Adrenal gland (tissue), 12 donors: ENCODE data around the gene IFT81. TPM values are rescaled to one million over a fixed set of nuclear protein-coding genes. Genes with fewer than 3 reads are reported as not detected.

ENCODE experiments used
- DNase-seq, 7 donors: peaks; one replicate each; pipeline ENCODE4 v3.0.0-alpha.2; 2019 to 2020
- H3K27ac ChIP-seq, 5 donors: fragments of 200-600 bp; sonication (generic) in 4 of 5; 1 replicate in 3 of 5; 2 replicates in 2 of 5; pipeline versions ENCODE4 v1.5.1 to v1.8.0; 2016 to 2020; ENCODE audit warnings: mild to moderate bottlenecking in 1 of 5
- H3K27me3 ChIP-seq: fragments of 200-600 bp; 2 replicates; pipeline ENCODE4 v1.8.0; 2021
- H3K36me3 ChIP-seq, 2 donors: fragments of 200-600 bp; replicated peaks in 1 of 2; 1 replicate in 1 of 2; 2 replicates in 1 of 2; pipeline versions ENCODE4 v1.5.1 to v1.8.0; 2018 to 2022
- H3K4me1 ChIP-seq, 2 donors: fragments of 200-600 bp; replicated peaks in 1 of 2; 1 replicate in 1 of 2; 2 replicates in 1 of 2; pipeline versions ENCODE4 v1.5.1 to v1.8.0; 2018 to 2021
- H3K4me3 ChIP-seq, 4 donors: fragments of 200-600 bp; sonication (generic) in 3 of 4; one replicate each; pipeline ENCODE4 v1.5.1; 2016 to 2018
- H3K9me3 ChIP-seq, 3 donors: fragments of 200-600 bp; sonication (generic) in 1 of 3; replicated peaks in 1 of 3; 1 replicate in 2 of 3; 2 replicates in 1 of 3; pipeline versions ENCODE4 v1.5.1 to v1.8.0; 2016 to 2021
- POLR2A ChIP-seq, 2 donors: fragments of 450-650 bp; IDR thresholded peaks; one replicate each; pipeline ENCODE4 v1.6.1; 2017; ENCODE audit warnings: antibody characterized with exemption in 2 of 2, mild to moderate bottlenecking in 2 of 2, moderate library complexity in 1 of 2
- WGBS, 4 donors: extraction: QIAGEN DNeasy Blood & Tissue Kit in 2 of 4; methylation state at CpG; one replicate each; pipeline versions ENCODE4 v1.1.5 to v1.1.7; 2013 to 2017; 5-methylcytosine and 5-hydroxymethylcytosine counted together
- intact Hi-C, 2 donors: fragments of 100-400 bp; cut with DNase I; formaldehyde crosslinking; loops; one replicate each; pipeline versions ENCODE4 v1.14.1 to v1.15.0; 2022 to 2023
- polyA plus RNA-seq, 3 donors: library from polyadenylated mRNA; stranded (reverse); fragments of 200-250 nt in 2 of 3; fragments of 350-450 nt in 1 of 3; fragmentation: Illumina TruSeq in 1 of 3; extraction: RNeasy Lipid Tissue Mini Kit (QIAGEN cat#74804) in 1 of 3; gene quantifications; one replicate each; pipeline ENCODE4 v1.2.3, GENCODE V29; 2013 to 2014
- total RNA-seq, 9 donors: library from RNA; depleted of rRNA in 4 of 9; stranded (reverse); fragments of >200 nt in 4 of 9; fragments of 120-200 nt in 1 of 9; fragmentation: NEBNext Ultra II Directional in 1 of 9; extraction: Animal tissue kit (Norgen Biotek cat#: 25700) in 1 of 9; gene quantifications; one replicate each; pipeline versions ENCODE4 v1.1.0 to v1.2.4, GENCODE V29; 2013 to 2023
- TF ChIP-seq, protein P1 (sequence below), 6 experiments: fragments of 450-650 bp in 4 of 6; fragments of 200-600 bp in 2 of 6; sonication (generic) in 1 of 6; IDR thresholded peaks; 1 replicate in 5 of 6; 2 replicates in 1 of 6; pipeline versions ENCODE4 v1.5.1 to v1.8.0; 2016 to 2021; ENCODE audit warnings: antibody characterized with exemption in 6 of 6, mild to moderate bottlenecking in 2 of 6, moderate library complexity in 1 of 6
- donor health status: healthy with polysubstance abuse.
- donor health status: Bipolar disorder and iron deficiency.
- donor health status: DM: yes; HTN: yes; CAD: no.
- donor health status: DM: no; HTN: no; CAD: no.
- donor health status: DM: no; HTN: no; CAD: no.
- donor health status: DM: yes; HTN: yes; CAD: no.

IFT81 gene
- total and polyA plus RNA-seq, 12 donors: 4.0 to 19.2 (median 10.5) TPM

DNA sequence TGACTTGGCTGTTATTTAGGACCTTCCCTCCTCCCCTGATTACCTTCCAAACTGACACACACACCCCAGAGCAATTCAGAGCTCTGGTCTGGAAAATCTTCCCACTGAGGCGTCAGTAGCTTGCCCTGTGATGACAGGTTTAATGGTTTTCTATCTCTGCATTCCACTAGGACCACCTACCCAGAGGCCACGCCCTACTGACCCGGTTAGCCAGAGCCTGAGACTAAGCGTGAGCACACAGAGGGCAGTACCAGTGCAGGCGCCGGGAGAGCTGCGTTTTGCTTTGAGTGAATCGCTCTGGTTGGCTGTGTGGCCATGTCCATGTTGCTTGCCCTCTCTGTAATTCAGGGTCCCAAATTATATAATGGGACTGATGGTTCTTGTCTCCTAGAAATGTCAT, 120.7 kb downstream of the IFT81 start:
- peaks cover 0 to 8% of the 10 kb centered on the region in 2 donors for H3K4me1 ChIP-seq
- H3K36me3 ChIP-seq: no peaks in the 10 kb centered on the region
- H3K27me3 ChIP-seq: no peaks in the 10 kb centered on the region
- H3K27ac ChIP-seq: no peak overlapping the region
- no peaks in the 10 kb centered on the region for H3K9me3 ChIP-seq
- WGBS, 4 donors: 77 to 97% (median 83%) methylated on average over 8 of the region's 8 CpGs
- DNase-seq: peak in 1 of 7 donors; percentile 50
- intact Hi-C loops: no loop called here
- no peak for TF ChIP-seq POLR2A (IDR thresholded peaks at IDR 0.05)
- TF ChIP-seq, protein P1, sequence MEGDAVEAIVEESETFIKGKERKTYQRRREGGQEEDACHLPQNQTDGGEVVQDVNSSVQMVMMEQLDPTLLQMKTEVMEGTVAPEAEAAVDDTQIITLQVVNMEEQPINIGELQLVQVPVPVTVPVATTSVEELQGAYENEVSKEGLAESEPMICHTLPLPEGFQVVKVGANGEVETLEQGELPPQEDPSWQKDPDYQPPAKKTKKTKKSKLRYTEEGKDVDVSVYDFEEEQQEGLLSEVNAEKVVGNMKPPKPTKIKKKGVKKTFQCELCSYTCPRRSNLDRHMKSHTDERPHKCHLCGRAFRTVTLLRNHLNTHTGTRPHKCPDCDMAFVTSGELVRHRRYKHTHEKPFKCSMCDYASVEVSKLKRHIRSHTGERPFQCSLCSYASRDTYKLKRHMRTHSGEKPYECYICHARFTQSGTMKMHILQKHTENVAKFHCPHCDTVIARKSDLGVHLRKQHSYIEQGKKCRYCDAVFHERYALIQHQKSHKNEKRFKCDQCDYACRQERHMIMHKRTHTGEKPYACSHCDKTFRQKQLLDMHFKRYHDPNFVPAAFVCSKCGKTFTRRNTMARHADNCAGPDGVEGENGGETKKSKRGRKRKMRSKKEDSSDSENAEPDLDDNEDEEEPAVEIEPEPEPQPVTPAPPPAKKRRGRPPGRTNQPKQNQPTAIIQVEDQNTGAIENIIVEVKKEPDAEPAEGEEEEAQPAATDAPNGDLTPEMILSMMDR (IDR thresholded peaks at IDR 0.05): no peak
- no peak overlapping the region for H3K4me3 ChIP-seq

DNA sequence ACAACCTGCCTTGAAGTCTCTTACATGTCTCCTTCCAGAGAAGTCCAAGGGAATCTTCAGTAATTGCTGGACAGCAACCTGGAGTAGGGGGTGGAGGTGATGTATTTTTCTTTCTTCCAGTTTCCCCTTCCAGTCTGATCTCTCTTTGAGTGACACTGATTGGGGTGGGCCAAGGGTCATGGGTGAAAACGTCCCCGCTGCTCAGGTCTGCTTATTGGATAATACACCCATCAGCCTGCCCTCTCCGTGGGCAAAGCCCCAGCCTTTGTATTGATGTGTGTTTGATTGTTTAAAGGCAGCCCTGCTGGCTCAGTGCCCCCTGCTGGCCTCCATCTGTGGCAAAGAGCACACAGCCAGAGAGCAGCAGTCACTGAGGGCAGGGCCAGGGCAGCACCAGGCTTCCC, 121.2 kb downstream of the IFT81 start:
- Histone ChIP-seq H3K27ac (no peak overlapping the region), H3K27me3 (no peaks in the 10 kb centered on the region), H3K36me3 (no peaks in the 10 kb centered on the region), H3K4me1 (peaks cover 0 to 9% of the 10 kb centered on the region in 2 donors), H3K9me3 (no peaks in the 10 kb centered on the region), H3K4me3 (no peak overlapping the region)
- intact Hi-C loops: no loop called here
- TF ChIP-seq, protein P1 (IDR thresholded peaks at IDR 0.05): peak in 3 of 6 experiments; percentile 30 to 43 (median 37)
- TF ChIP-seq POLR2A (IDR thresholded peaks at IDR 0.05): no peak
- 79 to 88% (median 82%) methylated on average over 3 of the region's 3 CpGs for WGBS, 4 donors
- peak in 4 of 7 donors; percentile 29 to 66 (median 44) for DNase-seq

DNA sequence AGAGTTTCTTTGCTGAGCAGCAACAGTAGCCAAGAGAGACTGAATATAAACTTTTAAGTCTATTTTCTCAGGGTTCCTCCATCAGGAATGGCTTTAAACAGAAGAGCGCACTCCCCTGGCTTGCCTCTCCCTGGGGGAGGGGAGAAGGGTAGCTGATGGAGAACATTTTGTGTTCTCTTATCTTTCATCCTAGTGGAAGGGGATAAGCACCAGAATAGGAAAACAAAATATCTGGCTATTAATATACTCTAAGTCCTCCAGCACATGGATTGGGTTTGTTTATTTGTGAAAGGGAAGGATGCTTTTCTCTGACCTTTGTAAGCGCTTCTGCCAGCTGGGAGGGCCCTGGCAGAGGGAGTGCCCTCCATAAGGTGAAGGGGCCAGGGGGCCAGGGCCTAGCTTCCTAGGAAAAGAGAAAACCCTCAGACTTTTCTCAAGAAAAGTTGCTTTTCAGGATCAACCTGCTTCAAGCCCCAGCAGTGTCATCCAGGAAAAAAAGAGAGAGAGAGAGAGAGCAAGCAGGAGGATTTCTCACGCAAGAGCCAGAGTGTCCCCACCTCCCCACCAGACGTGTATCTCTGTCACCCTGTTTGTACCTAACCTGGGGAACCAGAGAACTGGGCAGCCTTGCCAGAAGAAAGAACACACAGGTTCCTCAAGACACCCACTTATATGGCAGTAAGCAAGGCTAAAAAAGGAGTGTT, 122.6 kb downstream of the IFT81 start:
- Histone ChIP-seq H3K36me3 (no peaks in the 10 kb centered on the region), H3K27me3 (no peaks in the 10 kb centered on the region), H3K27ac (peak overlapping the region in 1 of 5 donors; percentile 30), H3K4me1 (peaks cover 0 to 9% of the 10 kb centered on the region in 2 donors), H3K9me3 (no peaks in the 10 kb centered on the region), H3K4me3 (no peak overlapping the region)
- peak in 1 of 7 donors; percentile 47 for DNase-seq
- 70 to 75% (median 74%) methylated on average over 4 of the region's 4 CpGs for WGBS, 4 donors
- intact Hi-C loops: no loop called here
- TF ChIP-seq, protein P1 (IDR thresholded peaks at IDR 0.05): no peak
- no peak for TF ChIP-seq POLR2A (IDR thresholded peaks at IDR 0.05)

DNA sequence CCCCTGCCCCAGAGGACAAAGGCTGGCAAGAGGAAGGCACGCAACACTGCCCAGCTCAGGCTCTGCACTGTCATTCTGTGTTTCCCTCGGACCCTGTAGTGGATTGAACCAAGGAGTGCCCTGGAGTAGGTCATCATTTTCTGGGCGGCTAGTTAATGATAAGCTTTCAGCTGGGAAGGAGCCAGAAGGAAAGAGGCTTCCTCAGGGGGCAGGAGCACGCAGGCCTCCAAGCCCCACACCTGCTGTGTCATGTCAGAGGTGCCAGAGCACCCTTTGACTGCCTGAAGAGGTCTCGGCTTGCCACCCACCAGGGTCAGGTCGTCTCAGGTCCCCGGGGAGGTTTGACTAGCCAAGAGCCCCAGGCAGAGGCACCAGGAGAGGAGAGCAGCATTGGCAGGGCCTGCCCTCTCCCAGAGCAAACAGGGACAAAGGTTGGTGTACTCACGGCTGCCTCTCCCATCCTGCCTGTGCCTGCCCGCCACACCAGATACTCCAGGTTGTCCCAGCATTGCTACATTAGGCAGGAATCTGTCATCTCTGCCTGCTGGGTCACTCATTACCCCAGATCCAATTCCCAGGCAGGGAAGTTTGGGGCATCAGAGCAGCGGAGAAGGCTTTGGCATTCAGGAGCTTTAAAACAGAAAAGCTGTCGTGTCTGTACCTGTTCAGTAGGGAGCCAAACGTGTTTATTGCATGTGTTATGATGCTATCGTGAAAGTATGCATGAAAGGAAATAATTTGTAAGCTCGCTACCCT, 123.4 kb downstream of the IFT81 start:
- H3K4me3 ChIP-seq: no peak overlapping the region
- TF ChIP-seq, protein P1 (IDR thresholded peaks at IDR 0.05): no peak
- TF ChIP-seq POLR2A (IDR thresholded peaks at IDR 0.05): no peak
- peaks cover 0 to 10% of the 10 kb centered on the region in 2 donors for H3K4me1 ChIP-seq
- no peaks in the 10 kb centered on the region for H3K9me3 ChIP-seq
- H3K27ac ChIP-seq: peak overlapping the region in 1 of 5 donors; percentile 30
- WGBS, 4 donors: 78 to 90% (median 86%) methylated on average over 12 to 14 of the region's 14 CpGs
- peak in 1 of 7 donors; percentile 47 for DNase-seq
- no peaks in the 10 kb centered on the region for H3K36me3 ChIP-seq
- intact Hi-C loops: no loop called here
- no peaks in the 10 kb centered on the region for H3K27me3 ChIP-seq
